ENCODE measurements around the gene NT5DC4. TPM values are rescaled to one million over a fixed set of nuclear protein-coding genes. Genes with fewer than 3 reads are reported as not detected.

NT5DC4 gene
- total RNA-seq, 1 experiment from 2014 or later, result 0.22 TPM

- H2AFZ ChIP-seq (ENCODE audit: low read depth, low read length, poor library complexity, severe bottlenecking), result no peak overlapping the region
- POLR2A ChIA-PET, result interaction anchor here (0.7 kb wide), 1 partner anchor 38 kb away, joined by 3 read pairs; the partner anchor contains the start of gene SLC20A1
- intact Hi-C loops (cut with micrococcal nuclease), result no loop called here
These were observed 37.0 kb upstream of the NT5DC4 start for GRCh38 chr2:112683550-112684414.

More at GRCh38 chr2:112683550-112684414, 37.0 kb upstream of the NT5DC4 start:
- Histone ChIP-seq H3K27me3 (ENCODE audit: insufficient read depth, low read length) (no peaks in the 10 kb centered on the region), H3K9ac (ENCODE audit: low read length) (no peak overlapping the region), H4K20me1 (ENCODE audit: insufficient read depth) (no peaks in the 10 kb centered on the region), H3K9me2 (ENCODE audit: insufficient read depth) (no peaks in the 10 kb centered on the region), H3K27ac (ENCODE audit: low read depth, low read length) (no peak overlapping the region), H3K9me3 (ENCODE audit: control insufficient read depth in 1 of 2, insufficient read depth in 1 of 2, low read depth in 1 of 2, low read length in 2 of 2) (no peaks in the 10 kb centered on the region), H3K4me3 (replicated peaks in 1 of 2; ENCODE audit: low read depth in 1 of 2, low read length in 2 of 2) (no peak overlapping the region), H3K4me2 (ENCODE audit: low read length) (no peak overlapping the region), H3K79me2 (ENCODE audit: insufficient read depth, low read length) (no peaks in the 10 kb centered on the region), H3K36me3 (ENCODE audit: control insufficient read depth in 1 of 2, insufficient read depth in 2 of 2, low read length in 2 of 2) (no peaks in the 10 kb centered on the region), H3K4me1 (ENCODE audit: control insufficient read depth in 1 of 2, insufficient read depth in 2 of 2, low read length in 2 of 2) (peaks cover 7 to 22% of the 10 kb centered on the region in 2 experiments)
- ATAC-seq (no peak), DNase-seq (ENCODE audit: low read depth, low spot score) (no peak)
- no peak for TF ChIP-seq SP1 (IDR thresholded peaks at IDR 0.05; ENCODE audit: low read depth)
- no peak for TF ChIP-seq RAD21 (IDR thresholded peaks at IDR 0.05; ENCODE audit: low read depth)
- no peak for TF ChIP-seq FOSL1 (IDR thresholded peaks at IDR 0.05; ENCODE audit: low read depth)
- no peak for TF ChIP-seq SRF (IDR thresholded peaks at IDR 0.05; ENCODE audit: low read depth)
- no peak for TF ChIP-seq ELF1 (IDR thresholded peaks at IDR 0.05; ENCODE audit: borderline replicate concordance, low read depth)
- TF ChIP-seq TCF7L2 (IDR thresholded peaks at IDR 0.05; ENCODE audit: borderline replicate concordance, extremely low read depth, insufficient read depth, insufficient read length), result no peak
- TF ChIP-seq ZNF274 (IDR thresholded peaks at IDR 0.05; ENCODE audit: low read depth, low read length), result no peak
- TF ChIP-seq REST (IDR thresholded peaks at IDR 0.05; ENCODE audit: low read depth), result no peak
- no peak for TF ChIP-seq MAX (IDR thresholded peaks at IDR 0.05)
- TF ChIP-seq SIN3A (IDR thresholded peaks at IDR 0.05; ENCODE audit: low read depth), result no peak
- TF ChIP-seq ATF3 (IDR thresholded peaks at IDR 0.05), result no peak
- TF ChIP-seq ZFX (IDR thresholded peaks at IDR 0.05), result no peak
- TF ChIP-seq CEBPB (IDR thresholded peaks at IDR 0.05; ENCODE audit: low read depth), result no peak
- TF ChIP-seq EZH2phosphoT487 (IDR thresholded peaks at IDR 0.05; ENCODE audit: borderline replicate concordance), result no peak
- ChIA-PET RAD21 (ENCODE audit: low non-redundant PET in 1 of 2, low total read pairs in 2 of 2, uncharacterized antibody in 2 of 2, unreplicated experiment in 2 of 2) (no interaction called here), CTCF (no interaction called here)
- no TSS peak for BruUV-seq (replicated peaks)
